Measurements from ENCODE around the gene P3H2. TPM values are rescaled to one million over a fixed set of nuclear protein-coding genes. Genes with fewer than 3 reads are reported as not detected.
A peak's percentile ranks its signal among the peaks of the same experiment; 100 is the strongest.

Gene P3H2
- total and polyA plus RNA-seq, 2 experiments from 2014 or later: 56.7 to 56.8 TPM

GRCh38 chr3:189975391-189975990 lies 145.2 kb downstream of the P3H2 start:
- peaks cover 25% of the 10 kb centered on the region for H3K36me3 ChIP-seq
- H3K27me3 ChIP-seq: no peaks in the 10 kb centered on the region
- peak in 1 of 2 donors; percentile 30 for DNase-seq (ENCODE audit: low read depth in 1 of 2, low spot score in 1 of 2)
- peak overlapping the region; percentile 8 for H3K27ac ChIP-seq
- H3K4me1 ChIP-seq (ENCODE audit: low read depth): no peaks in the 10 kb centered on the region
- no peaks in the 10 kb centered on the region for H3K9me3 ChIP-seq (ENCODE audit: low read depth)
- H3K4me3 ChIP-seq: no peak overlapping the region
- TF ChIP-seq, protein P1, sequence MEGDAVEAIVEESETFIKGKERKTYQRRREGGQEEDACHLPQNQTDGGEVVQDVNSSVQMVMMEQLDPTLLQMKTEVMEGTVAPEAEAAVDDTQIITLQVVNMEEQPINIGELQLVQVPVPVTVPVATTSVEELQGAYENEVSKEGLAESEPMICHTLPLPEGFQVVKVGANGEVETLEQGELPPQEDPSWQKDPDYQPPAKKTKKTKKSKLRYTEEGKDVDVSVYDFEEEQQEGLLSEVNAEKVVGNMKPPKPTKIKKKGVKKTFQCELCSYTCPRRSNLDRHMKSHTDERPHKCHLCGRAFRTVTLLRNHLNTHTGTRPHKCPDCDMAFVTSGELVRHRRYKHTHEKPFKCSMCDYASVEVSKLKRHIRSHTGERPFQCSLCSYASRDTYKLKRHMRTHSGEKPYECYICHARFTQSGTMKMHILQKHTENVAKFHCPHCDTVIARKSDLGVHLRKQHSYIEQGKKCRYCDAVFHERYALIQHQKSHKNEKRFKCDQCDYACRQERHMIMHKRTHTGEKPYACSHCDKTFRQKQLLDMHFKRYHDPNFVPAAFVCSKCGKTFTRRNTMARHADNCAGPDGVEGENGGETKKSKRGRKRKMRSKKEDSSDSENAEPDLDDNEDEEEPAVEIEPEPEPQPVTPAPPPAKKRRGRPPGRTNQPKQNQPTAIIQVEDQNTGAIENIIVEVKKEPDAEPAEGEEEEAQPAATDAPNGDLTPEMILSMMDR (IDR thresholded peaks at IDR 0.05; ENCODE audit: low read depth, low read length): no peak

DNA sequence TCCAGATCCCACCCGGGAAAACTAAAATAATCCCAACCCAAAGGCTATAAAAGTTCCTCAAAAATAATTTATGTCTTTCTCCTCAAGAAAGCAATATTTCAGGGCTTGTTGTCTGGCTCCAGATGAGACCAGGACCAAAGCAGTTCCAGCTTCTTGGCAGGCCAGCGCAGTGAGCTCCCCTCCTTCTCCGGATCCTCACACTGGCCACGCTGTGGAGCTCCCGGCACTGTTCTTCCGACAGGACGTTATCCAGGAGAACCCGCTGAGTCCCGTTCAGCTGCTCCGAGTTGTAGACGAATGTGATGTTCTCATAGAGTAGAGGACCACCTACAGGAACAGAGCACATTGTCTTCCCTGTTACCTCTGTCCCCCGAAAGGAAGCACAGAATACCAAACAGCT lies 146.3 kb downstream of the P3H2 start:
- Histone ChIP-seq H3K27me3 (no peaks in the 10 kb centered on the region), H3K36me3 (peaks cover 28% of the 10 kb centered on the region), H3K27ac (no peak overlapping the region), H3K4me1 (ENCODE audit: low read depth) (no peaks in the 10 kb centered on the region), H3K9me3 (ENCODE audit: low read depth) (no peaks in the 10 kb centered on the region), H3K4me3 (no peak overlapping the region)
- TF ChIP-seq, protein P1 (IDR thresholded peaks at IDR 0.05; ENCODE audit: low read depth, low read length): no peak
- DNase-seq (ENCODE audit: low read depth in 1 of 2, low spot score in 1 of 2): no peak

GRCh38 chr3:189967254-189967865 lies 153.3 kb downstream of the P3H2 start:
- Histone ChIP-seq H3K9me3 (ENCODE audit: low read depth) (no peaks in the 10 kb centered on the region), H3K27ac (no peak overlapping the region), H3K4me3 (no peak overlapping the region), H3K36me3 (peaks cover 25% of the 10 kb centered on the region), H3K4me1 (ENCODE audit: low read depth) (no peaks in the 10 kb centered on the region), H3K27me3 (no peaks in the 10 kb centered on the region)
- TF ChIP-seq, protein P1 (IDR thresholded peaks at IDR 0.05; ENCODE audit: low read depth, low read length): peak; percentile 79
- DNase-seq (ENCODE audit: low read depth in 1 of 2, low spot score in 1 of 2): peak; percentile 71 to 73

- TF ChIP-seq, protein P1 (IDR thresholded peaks at IDR 0.05; ENCODE audit: low read depth, low read length): no peak
- Histone ChIP-seq H3K27ac (no peak overlapping the region), H3K4me3 (no peak overlapping the region), H3K4me1 (ENCODE audit: low read depth) (peaks cover under 1% of the 10 kb centered on the region), H3K36me3 (peaks cover 20% of the 10 kb centered on the region), H3K9me3 (ENCODE audit: low read depth) (no peaks in the 10 kb centered on the region), H3K27me3 (no peaks in the 10 kb centered on the region)
- DNase-seq (ENCODE audit: low read depth in 1 of 2, low spot score in 1 of 2): no peak
These were observed 153.9 kb downstream of the P3H2 start for GRCh38 chr3:189966843-189967242.

DNA sequence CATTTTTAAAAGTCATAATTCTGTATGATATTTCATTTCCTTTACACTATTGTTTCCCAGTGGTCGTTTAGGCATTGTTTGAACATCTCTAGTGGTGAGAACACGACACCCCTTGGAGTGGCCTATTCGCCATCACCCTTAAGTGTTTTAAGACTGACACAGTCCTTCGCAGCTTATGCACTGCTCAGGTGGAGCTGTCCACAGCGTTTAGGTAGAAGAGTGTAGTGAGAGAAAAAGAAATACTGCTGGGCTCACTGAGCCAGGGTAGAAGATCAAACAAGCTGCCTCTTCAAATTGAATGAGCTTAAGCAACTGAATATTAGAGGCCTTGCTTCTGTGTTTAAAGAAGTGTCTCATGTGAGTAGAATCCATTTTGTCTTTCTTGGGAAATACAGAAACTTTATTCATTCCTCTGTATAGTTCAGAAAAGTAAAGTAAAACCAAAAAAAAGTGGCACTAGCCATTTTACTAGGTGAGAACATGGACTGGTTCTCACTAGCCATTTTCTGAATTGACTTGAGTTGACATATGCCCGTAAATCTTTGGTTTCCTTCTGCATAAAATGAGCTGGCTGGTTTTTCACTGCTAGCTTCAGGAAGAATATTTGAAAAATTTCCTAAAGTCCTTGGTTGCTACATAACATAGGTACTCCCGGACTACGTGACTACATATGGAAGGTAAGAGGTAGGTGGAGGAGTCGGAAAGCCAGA lies 155.9 kb downstream of the P3H2 start:
- TF ChIP-seq, protein P1 (IDR thresholded peaks at IDR 0.05; ENCODE audit: low read depth, low read length): no peak
- Histone ChIP-seq H3K36me3 (peaks cover 9% of the 10 kb centered on the region), H3K4me3 (no peak overlapping the region), H3K27me3 (no peaks in the 10 kb centered on the region), H3K4me1 (ENCODE audit: low read depth) (peaks cover 3% of the 10 kb centered on the region), H3K27ac (no peak overlapping the region), H3K9me3 (ENCODE audit: low read depth) (no peaks in the 10 kb centered on the region)
- peak in 1 of 2 donors; percentile 26 for DNase-seq (ENCODE audit: low read depth in 1 of 2, low spot score in 1 of 2)

Measured in cardiac muscle cell (in vitro differentiated cells and primary cell).